ENCODE data around the gene GNAQ. TPM values are rescaled to one million over a fixed set of nuclear protein-coding genes. Genes with fewer than 3 reads are reported as not detected.

The GNAQ gene
- total and polyA plus RNA-seq, 8 donors: 55.5 to 95.5 (median 62.8) TPM

GRCh38 chr9:77838986-77839385 is 192.6 kb downstream of the GNAQ start:
- no peaks in the 10 kb centered on the region for H3K9me3 ChIP-seq
- H3K36me3 ChIP-seq: no peaks in the 10 kb centered on the region
- intact Hi-C loops (cut with DNase I): no loop called here
- H3K27ac ChIP-seq: no peak overlapping the region
- no peak for TF ChIP-seq CTCF (IDR thresholded peaks at IDR 0.05)
- H3K4me3 ChIP-seq: no peak overlapping the region
- DNase-seq (no peak), ATAC-seq (no peak)
- no peaks in the 10 kb centered on the region for H3K27me3 ChIP-seq
- peaks cover 0 to 68% of the 10 kb centered on the region in 2 donors for H3K4me1 ChIP-seq

GRCh38 chr9:77834898-77835488 is 196.6 kb downstream of the GNAQ start:
- Histone ChIP-seq H3K36me3 (no peaks in the 10 kb centered on the region), H3K9me3 (no peaks in the 10 kb centered on the region), H3K4me3 (no peak overlapping the region), H3K27ac (no peak overlapping the region), H3K27me3 (no peaks in the 10 kb centered on the region), H3K4me1 (peaks cover 0 to 49% of the 10 kb centered on the region in 2 donors)
- intact Hi-C loops (cut with DNase I): no loop called here
- no peak for ATAC-seq
- TF ChIP-seq CTCF (IDR thresholded peaks at IDR 0.05): no peak
- no peak for DNase-seq

- intact Hi-C loops (cut with DNase I): no loop called here
- no peak overlapping the region for H3K27ac ChIP-seq
Observed at GRCh38 chr9:77833561-77834429, 197.8 kb downstream of the GNAQ start.

GRCh38 chr9:77832639-77833038 is 199.0 kb downstream of the GNAQ start:
- no peak overlapping the region for H3K4me3 ChIP-seq
- peaks cover 0 to 28% of the 10 kb centered on the region in 2 donors for H3K4me1 ChIP-seq
- peak; percentile 21 for ATAC-seq
- intact Hi-C loops (cut with DNase I): no loop called here
- TF ChIP-seq CTCF (IDR thresholded peaks at IDR 0.05): no peak
- no peaks in the 10 kb centered on the region for H3K9me3 ChIP-seq
- H3K27ac ChIP-seq: no peak overlapping the region
- no peak for DNase-seq
- H3K36me3 ChIP-seq: no peaks in the 10 kb centered on the region
- H3K27me3 ChIP-seq: no peaks in the 10 kb centered on the region

More at GRCh38 chr9:77833561-77834429, 197.8 kb downstream of the GNAQ start:
- no peak for TF ChIP-seq CTCF (IDR thresholded peaks at IDR 0.05)
- no peaks in the 10 kb centered on the region for H3K27me3 ChIP-seq
- DNase-seq: no peak
- no peak overlapping the region for H3K4me3 ChIP-seq
- H3K36me3 ChIP-seq: no peaks in the 10 kb centered on the region
- peaks cover 0 to 38% of the 10 kb centered on the region in 2 donors for H3K4me1 ChIP-seq
- no peak for ATAC-seq
- no peaks in the 10 kb centered on the region for H3K9me3 ChIP-seq

GRCh38 chr9:77831781-77832180 is 199.8 kb downstream of the GNAQ start:
- Histone ChIP-seq H3K27me3 (no peaks in the 10 kb centered on the region), H3K9me3 (no peaks in the 10 kb centered on the region), H3K4me3 (no peak overlapping the region), H3K27ac (no peak overlapping the region), H3K36me3 (no peaks in the 10 kb centered on the region), H3K4me1 (peaks cover 0 to 36% of the 10 kb centered on the region in 2 donors)
- intact Hi-C loops (cut with DNase I): no loop called here
- ATAC-seq (no peak), DNase-seq (no peak)
- TF ChIP-seq CTCF (IDR thresholded peaks at IDR 0.05): no peak
